ENCODE results near the gene UBE2L3.

UBE2L3 gene

DNA sequence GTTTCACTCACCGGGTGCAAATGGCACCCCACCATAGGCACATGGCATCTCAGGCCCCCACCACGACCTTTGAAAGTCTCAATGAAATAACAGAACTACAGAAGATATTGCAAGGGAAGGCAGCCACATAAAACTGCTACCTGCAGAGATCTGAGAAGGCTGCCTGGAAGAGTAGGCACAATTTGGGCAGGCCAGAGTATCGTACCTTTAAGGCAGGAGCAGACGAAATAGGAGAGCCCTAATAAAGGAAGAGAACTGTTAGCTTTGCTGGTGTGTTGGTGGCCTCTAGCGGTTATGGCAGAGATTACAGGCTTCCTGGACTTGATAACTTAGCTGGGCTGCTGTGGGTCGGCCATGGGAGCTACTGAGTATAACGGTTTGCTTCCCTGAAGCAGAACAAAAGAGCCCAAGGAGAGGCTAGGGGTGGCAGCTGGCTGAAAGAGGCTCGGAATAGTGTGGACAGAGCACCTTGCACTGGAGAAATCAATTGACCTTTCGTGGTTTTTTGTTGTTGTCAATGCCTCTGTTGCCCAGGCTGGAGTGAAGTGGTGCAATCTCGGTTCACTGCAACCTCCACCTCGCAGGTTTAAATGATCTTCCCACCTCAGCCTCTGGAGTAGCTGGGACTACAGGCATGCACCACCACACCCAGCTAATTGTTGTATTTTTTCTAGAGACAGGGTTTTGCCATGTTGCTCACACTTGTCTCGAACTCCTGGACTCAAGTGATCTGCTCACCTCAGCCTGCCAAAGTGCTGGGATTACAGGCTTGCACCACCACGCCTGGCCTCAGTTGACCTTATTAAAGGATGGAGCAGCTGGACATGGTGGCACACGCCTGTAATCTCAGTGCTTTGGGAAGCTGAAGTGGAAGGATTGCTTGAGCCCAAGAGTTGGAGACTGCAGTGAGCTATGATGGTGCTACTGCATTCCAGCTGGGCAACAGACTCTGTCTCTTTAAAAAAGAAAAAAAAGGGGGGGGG, 79.4 kb downstream of the UBE2L3 start:
- DNase-seq (ENCODE audit: low read depth), result peak; percentile 67

DNA sequence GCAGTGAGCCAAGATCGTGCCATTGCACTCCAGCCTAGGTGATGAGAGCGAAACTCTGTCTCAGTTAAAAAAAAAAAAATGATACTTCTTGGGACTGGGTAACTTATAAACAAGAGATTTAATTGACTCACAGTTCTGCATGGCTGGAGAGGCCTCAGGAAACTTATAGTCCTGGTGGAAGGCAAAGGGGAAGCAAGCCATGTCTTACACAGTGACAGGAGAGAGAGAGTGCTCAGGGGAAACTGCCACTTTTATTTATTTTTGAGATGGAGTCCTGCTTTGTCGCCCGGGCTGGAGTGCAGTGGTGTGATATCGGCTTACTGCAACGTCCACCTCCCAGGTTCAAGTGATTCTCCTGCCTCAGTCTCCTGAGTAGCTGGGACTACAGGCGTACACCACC, 82.8 kb downstream of the UBE2L3 start:
- no peak for DNase-seq (ENCODE audit: low read depth)

DNA sequence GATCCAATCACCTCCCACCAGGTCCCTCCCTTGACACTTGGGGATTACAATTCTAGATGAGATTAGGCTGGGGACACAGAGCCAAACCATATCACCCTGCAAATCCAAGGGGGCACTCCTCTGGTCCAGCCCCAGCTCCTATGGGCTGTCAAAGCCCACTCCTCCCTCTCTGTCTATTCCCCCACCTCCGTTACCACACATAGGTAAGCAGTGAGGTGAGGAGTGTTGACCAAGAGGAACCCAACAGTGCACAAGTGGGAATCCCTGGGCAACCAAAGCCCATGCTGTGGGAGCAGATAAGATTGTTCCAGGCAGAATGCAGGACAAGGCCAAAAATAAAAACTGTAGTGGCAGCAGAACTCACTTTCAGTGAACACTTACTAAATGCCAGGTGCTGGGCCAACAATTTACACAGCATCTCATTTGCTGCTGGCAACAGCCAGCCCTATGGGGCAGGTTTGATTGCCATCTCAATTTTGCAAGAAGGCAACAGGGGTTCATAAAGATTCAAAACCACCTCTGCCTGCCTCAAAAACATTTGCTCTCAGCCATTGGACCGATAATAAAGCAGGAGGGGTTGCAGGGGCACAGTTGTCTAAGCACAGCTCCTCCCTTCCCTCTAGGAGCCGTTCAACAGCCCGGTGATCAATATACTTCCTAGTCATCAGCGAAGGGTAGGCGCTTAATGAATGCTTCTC, 83.5 kb downstream of the UBE2L3 start:
- DNase-seq (ENCODE audit: low read depth), result no peak

DNA sequence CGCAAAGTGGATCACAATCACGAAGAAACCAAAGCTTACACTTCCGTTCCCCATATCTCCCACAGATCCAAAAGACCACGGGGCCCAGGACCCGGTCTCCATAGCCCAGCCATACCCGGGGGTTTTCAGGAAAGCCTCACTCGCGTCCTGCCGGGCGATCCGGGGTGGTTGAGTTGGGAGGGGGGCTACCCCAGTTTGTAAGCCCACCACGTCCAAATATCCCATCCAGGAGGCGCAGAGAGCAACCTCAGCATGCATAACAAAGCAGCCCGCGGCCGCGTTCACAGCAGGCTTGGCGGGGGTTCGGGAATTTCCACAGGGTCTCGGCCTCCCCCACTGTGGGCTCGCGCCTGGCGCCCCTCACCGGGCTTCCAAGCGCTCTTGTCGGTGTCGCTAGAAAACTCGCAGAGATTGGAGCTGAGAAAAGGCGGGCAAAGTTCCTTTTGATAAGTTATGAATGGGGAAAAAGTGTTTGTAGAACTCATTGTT, 84.1 kb downstream of the UBE2L3 start:
- no peak for DNase-seq (ENCODE audit: low read depth)

DNA sequence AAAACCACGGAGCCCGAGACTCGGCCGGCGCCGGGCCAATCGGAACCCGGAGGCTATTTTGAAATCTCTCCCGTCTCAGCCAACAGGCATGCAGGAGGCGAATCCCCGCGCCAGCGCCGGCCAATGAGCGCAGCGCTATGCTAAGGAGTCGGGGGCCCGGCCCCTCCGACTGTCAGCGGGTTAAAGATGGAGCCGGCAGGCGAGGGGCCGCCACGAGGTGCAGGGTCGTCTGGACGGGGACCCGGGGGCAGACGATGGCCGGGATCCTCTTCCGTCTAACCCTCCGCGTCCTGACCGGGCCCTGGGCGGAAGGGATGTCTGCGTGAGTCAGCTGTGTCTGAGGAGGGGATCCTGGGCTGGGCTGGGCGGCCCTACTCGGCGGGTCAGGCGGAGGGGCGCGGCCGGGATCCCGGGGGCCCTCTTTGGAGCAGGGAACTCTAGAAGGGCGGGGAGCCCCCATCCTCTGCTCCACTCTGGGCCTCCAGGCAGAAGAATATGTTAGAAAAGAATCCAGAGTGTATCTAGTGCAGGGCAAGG, 84.6 kb downstream of the UBE2L3 start:
- DNase-seq (ENCODE audit: low read depth), result peak; percentile 69

DNA sequence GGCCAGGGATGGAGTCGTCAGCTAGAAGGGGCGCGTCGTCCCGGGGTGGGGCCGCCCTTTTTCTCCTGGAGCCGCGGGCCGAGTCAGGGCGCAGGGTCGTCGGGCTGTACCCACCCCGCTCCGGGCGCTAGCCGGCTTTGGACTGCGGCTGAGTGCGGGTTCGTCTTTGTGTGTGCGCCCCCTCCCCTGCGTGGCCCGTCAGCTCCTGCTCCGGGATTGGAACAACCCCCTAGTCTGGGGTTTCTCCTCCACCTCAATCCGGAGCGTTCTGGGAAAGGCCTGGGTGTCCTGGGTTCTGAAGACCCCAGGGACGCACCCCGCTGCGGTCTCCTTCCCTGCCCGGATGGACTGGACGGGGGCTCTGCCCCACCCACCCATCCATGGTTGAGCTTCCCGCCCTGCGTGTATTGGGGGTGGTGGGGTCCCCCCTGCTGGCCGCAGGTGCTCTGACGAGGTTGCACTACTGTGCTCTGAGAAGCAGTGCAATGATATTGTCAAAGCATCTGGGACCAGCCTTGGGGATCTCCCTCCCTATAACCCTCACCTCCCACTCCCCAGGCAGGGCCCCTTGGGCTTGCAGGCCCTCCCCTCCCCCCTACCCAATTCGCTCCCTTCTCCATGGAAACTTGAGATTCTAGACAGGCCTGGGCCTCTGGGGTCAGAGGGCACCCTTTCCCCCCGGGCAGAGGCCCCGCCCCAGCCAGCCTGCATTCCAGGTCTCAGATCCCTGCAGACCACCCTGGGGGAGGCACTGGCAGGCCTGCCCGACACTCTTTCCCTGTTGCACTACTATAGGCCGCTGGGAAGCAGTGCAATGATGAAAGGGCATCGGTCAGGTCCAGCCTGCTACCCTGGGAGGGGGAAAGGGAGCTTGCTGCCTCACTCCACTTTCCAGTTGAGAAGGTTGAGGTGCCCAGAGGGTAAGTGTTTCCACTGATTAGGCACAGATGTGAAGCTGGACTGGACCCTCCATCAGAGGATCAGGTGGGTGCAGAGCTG, 85.3 kb downstream of the UBE2L3 start:
- no peak for DNase-seq (ENCODE audit: low read depth)

DNA sequence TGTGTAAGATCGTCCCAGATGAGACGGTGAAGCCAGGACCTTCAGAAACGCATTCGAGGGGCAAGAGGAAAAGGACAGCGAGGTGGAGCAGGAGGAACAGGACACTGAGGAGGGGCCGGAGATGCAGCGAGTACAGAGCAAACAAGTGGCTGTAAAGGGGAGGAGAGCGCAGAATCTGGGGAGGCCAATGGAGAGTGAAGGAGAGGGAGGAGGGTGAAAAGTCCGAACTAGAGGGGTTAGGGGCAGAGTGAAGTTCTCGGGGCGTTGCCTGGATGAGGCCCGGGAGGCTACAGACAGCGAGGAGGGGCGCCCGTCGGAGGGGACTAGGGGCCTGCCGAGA, 89.5 kb downstream of the UBE2L3 start:
- no peak for DNase-seq (ENCODE audit: low read depth)

DNA sequence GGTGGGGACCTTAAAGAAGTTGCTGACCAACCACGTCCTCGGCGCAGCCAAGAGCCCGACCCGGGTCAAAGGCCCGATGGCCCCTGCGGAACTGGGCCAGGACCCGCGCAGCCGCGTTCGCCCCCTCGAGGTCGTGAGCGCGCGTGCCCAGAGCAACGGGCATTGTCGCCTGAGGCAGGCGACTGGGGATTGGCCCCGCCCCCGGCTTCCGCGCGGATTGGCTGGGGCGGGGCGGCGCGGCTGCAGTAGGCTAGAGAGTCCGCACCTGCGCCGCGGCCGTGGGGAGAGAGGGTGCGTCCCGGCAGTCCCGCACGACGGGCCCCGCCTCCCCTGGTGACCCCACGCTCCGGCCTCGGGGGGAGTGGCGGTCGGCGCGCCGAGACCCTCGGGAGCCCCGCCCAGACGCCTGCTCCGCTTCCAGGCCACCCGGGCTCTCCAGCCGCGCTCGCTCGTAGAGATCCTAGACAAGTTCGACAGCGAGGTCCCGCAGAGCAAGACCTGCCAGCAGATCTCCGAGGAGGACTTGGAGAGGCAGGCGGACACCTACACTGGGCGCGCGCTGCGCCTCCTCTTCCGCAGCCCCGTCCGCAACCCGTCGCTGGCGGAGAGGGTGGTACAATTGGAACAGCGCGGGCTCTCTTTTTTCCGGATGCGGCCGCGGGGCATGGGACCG, 90.0 kb downstream of the UBE2L3 start:
- peak; percentile 61 for DNase-seq (ENCODE audit: low read depth)

DNA sequence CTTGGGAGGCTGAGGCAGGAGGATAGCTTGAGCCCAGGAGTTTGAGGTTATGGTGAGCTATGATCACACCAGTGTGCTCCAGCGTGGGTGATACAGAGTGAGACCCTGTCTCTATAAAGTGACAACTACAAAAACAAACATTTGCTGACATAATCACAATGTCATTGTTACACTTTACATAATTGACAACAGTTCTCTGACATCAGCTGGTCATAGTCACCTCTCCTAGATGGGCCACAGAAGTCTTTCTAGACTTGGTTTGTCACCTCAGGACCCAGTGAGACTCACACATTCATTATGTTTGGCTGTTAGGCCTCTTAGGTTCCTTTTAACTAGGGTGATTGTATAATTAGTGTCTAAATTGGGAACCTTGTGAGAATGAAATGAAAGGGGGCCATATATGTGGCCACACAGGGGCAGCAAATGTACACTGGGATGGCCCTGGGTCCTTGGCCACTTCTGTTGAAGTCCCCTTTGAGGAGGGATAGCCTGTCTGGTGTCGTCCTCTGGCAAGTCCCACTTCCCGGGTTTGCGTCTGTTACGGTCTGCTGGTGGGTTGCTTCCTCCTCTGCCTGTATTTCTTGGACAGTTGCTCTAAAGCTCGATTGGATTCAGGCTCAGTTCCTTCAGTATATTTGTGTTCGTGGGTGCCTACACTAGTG, 92.5 kb downstream of the UBE2L3 start:
- DNase-seq (ENCODE audit: low read depth), result no peak

DNA sequence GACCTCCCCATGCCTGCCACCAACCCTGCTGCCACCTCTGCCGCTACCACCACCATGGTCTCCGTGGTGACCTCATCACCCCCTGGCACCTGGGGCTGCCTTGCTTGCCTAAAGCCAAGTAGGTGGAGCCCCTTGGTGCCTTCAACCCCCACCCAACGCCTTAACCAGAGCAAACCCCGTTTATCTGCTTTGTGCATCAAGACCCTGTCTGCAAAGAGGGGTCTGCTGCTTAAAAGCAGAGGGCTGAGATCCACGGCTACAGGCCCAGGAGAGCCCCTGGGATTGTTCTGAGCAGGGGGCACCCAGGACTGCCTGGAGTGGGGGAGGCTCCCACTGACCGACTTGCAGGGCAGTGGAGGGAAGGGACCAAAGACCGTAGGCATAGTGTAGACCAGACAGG, 93.4 kb downstream of the UBE2L3 start:
- no peak for DNase-seq (ENCODE audit: low read depth)

DNA sequence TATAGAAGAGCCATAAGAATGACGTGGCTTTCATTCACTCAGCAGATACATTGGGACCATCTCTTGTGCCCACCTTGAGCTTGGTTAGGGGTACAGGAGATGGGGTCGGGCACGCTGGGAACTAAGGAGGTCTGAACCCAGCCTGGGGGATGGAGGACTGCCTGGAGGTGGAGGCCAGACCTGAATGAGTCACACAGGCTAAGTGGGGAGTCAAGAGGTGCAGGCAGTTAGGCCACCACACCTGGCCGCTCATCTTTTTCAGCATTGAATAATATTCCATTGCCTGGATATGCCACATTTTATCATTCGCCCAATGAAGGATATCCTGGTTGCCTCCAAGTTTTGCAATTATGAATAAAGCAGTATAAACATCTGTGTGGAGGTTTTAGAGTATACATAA, 94.5 kb downstream of the UBE2L3 start:
- no peak for DNase-seq (ENCODE audit: low read depth)

DNA sequence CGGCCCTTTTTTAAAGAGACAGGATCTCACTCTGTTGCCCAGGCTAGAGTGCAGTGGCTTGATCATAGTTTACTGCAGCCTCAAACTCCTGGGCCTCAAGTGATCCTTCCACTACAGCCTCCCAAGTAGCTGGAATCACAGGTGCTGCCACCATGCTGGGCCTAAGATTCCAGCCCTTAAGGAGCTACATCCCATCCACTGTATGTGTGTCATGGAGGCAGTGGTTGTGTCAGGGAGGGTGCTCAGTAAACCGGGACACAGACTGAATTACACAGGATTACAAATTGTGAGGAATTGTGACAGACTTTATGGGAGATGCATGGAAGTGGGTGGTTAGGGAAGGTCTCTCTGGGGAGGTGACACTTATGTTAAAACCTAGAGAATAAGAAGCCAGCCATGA, 96.2 kb downstream of the UBE2L3 start:
- DNase-seq (ENCODE audit: low read depth), result no peak

DNA sequence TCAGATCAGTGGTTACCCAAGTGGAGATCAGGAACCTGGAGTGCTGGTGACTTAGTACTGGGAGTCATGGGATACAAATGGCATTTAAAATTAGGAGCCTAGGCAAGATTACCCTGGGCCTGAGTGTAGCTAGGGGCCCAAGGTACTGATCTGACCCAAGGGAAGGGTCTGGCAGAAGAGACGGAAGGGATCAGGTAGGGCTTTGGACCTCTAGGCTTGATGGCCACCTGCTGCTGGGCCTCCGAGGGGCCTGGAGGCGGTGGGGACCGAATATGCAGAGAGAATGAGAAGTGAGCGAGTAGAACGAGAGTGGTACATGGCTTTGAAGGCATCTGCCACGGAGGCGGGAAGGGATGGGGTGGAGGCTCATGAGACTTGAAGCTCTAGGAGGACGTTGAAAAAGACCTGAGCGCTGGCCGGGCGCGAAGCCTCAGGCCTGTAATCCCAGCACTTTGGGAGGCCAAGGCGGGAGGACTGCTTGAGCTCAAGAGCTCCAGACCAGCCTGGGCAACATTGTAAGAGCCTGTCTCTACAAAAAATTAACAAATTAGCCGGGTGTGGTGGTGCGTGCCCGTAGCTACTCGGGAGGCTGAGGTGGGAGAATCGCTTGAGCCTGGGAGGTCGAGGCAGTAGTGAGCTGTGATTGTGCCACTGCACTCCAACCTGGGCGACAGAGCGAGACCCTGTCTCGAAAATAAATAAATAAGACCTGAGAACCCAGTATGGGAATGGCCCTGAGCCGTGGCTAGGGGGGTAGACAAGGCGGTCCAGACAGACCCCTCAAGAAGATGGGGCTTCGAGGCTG, 97.7 kb downstream of the UBE2L3 start:
- DNase-seq (ENCODE audit: low read depth), result no peak

DNA sequence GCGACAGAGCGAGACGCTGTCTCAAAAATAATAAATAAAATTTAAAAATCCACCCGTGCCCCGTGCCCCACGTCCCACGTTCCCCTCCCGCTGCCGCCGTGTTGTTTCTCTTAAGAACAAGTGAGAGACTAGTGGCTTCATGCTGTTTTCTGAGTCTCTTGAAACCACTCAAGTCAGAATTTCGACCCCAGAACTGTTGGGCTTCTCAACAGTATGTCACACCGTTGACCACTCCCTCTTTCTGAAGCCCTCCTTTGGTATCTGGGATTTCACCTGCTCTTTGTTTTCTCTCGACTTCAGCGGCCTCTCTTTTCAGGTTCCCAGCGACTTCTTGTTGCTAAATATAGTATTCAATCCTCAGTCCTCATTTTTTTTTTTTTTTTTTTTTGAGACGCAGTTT, 99.3 kb downstream of the UBE2L3 start:
- DNase-seq (ENCODE audit: low read depth), result no peak

DNA sequence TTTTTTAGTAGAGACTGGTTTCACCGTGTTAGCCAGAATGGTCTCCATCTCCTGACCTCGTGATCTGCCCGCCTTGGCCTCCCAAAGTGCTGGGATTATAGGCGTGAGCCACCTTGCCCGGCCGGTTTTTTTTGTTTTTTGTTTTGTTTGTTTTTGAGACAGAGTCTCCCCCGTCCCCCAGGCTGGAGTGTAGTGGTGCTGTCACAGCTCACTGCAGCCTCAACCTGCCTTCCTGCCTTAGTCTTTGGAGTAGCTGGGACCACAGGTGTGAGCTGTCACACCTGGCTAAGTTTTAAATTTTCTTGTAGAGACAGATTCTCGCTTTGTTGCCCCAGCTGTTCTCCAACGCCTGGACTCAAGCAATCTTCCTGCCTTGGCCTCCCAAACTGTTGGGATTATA, 101.5 kb downstream of the UBE2L3 start:
- no peak for DNase-seq (ENCODE audit: low read depth)

DNA sequence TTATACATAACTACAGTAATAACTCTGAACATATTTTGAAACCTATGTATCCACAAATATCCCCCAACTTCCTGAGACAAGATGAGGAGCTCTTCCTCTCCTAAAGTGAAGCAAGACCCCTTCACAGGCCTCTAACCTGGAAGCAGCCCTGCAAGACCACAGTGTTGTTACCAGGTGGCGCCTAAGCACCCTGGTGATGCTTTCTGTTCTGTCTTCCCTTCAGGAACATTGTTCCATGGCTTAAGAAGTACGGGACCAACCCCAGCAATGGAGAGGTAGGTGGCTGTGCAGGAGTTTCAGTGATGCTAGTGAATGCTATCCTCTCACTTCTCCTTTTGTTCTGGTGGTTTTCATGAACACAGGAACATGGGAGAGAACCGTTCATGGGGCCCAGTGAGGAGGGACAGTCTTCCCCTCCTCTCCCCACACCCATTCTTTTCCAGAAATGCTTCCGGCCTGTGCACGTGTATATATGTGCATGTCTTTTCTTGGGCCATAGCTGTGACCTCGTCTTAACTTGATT, 104.7 kb downstream of the UBE2L3 start:
- DNase-seq (ENCODE audit: low read depth), result no peak
